IMR-90 (cell line): ENCODE results near the gene CTTN. TPM values are rescaled to one million over a fixed set of nuclear protein-coding genes. Genes with fewer than 3 reads are reported as not detected.

Experiments used
- ATAC-seq: fragments of 200-7000 bp; cut with Tn5 transposase; 2 replicates; pipeline ENCODE4 v1.9.1; 2020; ENCODE audit warnings: low read depth, mild to moderate bottlenecking, moderate library complexity
- BruUV-seq: library from RNA; stranded (reverse); fragments of 400-500 nt; replicated peaks from 2 replicates; lab custom pipeline; 2021; lab: Mats Ljungman, UMichigan
- CTCF ChIA-PET: fragments of 300-600 bp; formaldehyde crosslinking; extraction: SDS; loops from one replicate; lab custom pipeline; 2021; ENCODE audit warnings: antibody characterized with exemption; lab: Yijun Ruan, JAX
- POLR2A ChIA-PET: fragments of 300-600 bp; sonication (Branson Sonifier 250); formaldehyde crosslinking; loops from one replicate; lab custom pipeline; 2022; ENCODE audit warnings: antibody characterized with exemption; ENCODE audit not compliant: unreplicated experiment; lab: Charles Lee
- DNase-seq: peaks from one replicate; pipeline ENCODE4 v3.0.0; 2013
- H2AFZ ChIP-seq: replicated peaks from 2 replicates; pipeline ENCODE3; 2013; ENCODE audit warnings: low read length, mild to moderate bottlenecking; ENCODE audit not compliant: poor library complexity
- H2AK5ac ChIP-seq: 2 replicates; pipeline ENCODE4 v1.6.1; 2013; ENCODE audit warnings: low read depth, low read length, inconsistent platforms
- H2AK9ac ChIP-seq: replicated peaks from 2 replicates; pipeline ENCODE3; 2013; ENCODE audit warnings: mild to moderate bottlenecking, low read depth, low read length, moderate library complexity; ENCODE audit not compliant: poor library complexity
- H2BK120ac ChIP-seq: 2 replicates; pipeline ENCODE4 v1.6.1; 2013; ENCODE audit warnings: low read depth, low read length, inconsistent platforms
- H2BK15ac ChIP-seq: 3 replicates; pipeline ENCODE4 v1.6.1; 2013; ENCODE audit warnings: low read depth, low read length, inconsistent platforms
- H2BK20ac ChIP-seq: 2 replicates; pipeline ENCODE4 v1.6.1; 2013; ENCODE audit warnings: low read depth, mild to moderate bottlenecking, inconsistent platforms, low read length, moderate library complexity
- H2BK5ac ChIP-seq: 2 replicates; pipeline ENCODE4 v1.6.1; 2013; ENCODE audit warnings: mild to moderate bottlenecking, low read depth, low read length, inconsistent platforms; ENCODE audit not compliant: poor library complexity, severe bottlenecking
- H3K14ac ChIP-seq: replicated peaks from 2 replicates; pipeline ENCODE4 v1.6.1; 2013; ENCODE audit warnings: low read depth, low read length, inconsistent platforms
- H3K18ac ChIP-seq: 2 replicates; pipeline ENCODE4 v1.6.1; 2013; ENCODE audit warnings: low read depth, low read length, control low read depth
- H3K23ac ChIP-seq: 2 replicates; pipeline ENCODE4 v1.6.1; 2013; ENCODE audit warnings: low read depth, low read length, inconsistent platforms
- H3K27ac ChIP-seq: 2 replicates; pipeline ENCODE4 v1.5.1; 2013; ENCODE audit warnings: mild to moderate bottlenecking, control low read depth, low read length; ENCODE audit not compliant: insufficient read depth
- H3K27me3 ChIP-seq: 2 replicates; pipeline ENCODE4 v1.6.1; 2013; ENCODE audit warnings: low read length; ENCODE audit not compliant: control insufficient read depth, insufficient read depth
- H3K36me3 ChIP-seq: 2 replicates; pipeline ENCODE4 v1.6.1; 2013; ENCODE audit warnings: low read length, mixed read lengths; ENCODE audit not compliant: control insufficient read depth, insufficient read depth
- H3K4ac ChIP-seq: 2 replicates; pipeline ENCODE4 v1.6.1; 2013; ENCODE audit warnings: low read depth, low read length, inconsistent platforms
- H3K4me1 ChIP-seq: 2 replicates; pipeline ENCODE4 v1.6.1; 2013; ENCODE audit warnings: low read length, mixed read lengths; ENCODE audit not compliant: control insufficient read depth, insufficient read depth
- H3K4me2 ChIP-seq: 2 replicates; pipeline ENCODE4 v1.6.1; 2013; ENCODE audit warnings: low read depth, mild to moderate bottlenecking, control low read depth, low read length, moderate library complexity
- H3K4me3 ChIP-seq: 2 replicates; pipeline ENCODE4 v1.5.1; 2013; ENCODE audit warnings: low read depth, mild to moderate bottlenecking, control low read depth, low read length, moderate library complexity; ENCODE audit not compliant: insufficient read depth
- H3K56ac ChIP-seq: 2 replicates; pipeline ENCODE4 v1.6.1; 2013; ENCODE audit warnings: low read length, inconsistent platforms; ENCODE audit not compliant: insufficient read depth; ENCODE audit errors: extremely low read depth
- H3K79me1 ChIP-seq, 2 experiments: 2 replicates each; pipeline ENCODE4 v1.6.1; 2013; ENCODE audit warnings: low read length in 2 of 2, inconsistent platforms in 1 of 2, low read depth in 1 of 2
- H3K9ac ChIP-seq: 2 replicates; pipeline ENCODE4 v1.6.1; 2013; ENCODE audit warnings: low read depth, low read length, control low read depth
- H3K9me1 ChIP-seq: 2 replicates; pipeline ENCODE4 v1.6.1; 2013; ENCODE audit warnings: low read length, inconsistent platforms; ENCODE audit not compliant: insufficient read depth
- H3K9me3 ChIP-seq: 2 replicates; pipeline ENCODE4 v1.6.1; 2013; ENCODE audit warnings: low read length; ENCODE audit not compliant: control insufficient read depth, insufficient read depth
- H4K20me1 ChIP-seq: 2 replicates; pipeline ENCODE4 v1.6.1; 2013; ENCODE audit warnings: low read length, inconsistent platforms; ENCODE audit not compliant: insufficient read depth
- H4K5ac ChIP-seq: 2 replicates; pipeline ENCODE4 v1.6.1; 2013; ENCODE audit warnings: mild to moderate bottlenecking, low read depth, low read length, control low read depth
- H4K8ac ChIP-seq, 2 experiments: 2 replicates each; pipeline ENCODE4 v1.6.1; 2013; ENCODE audit warnings: low read depth in 2 of 2, low read length in 2 of 2, control low read depth in 1 of 2, inconsistent platforms in 1 of 2
- H4K91ac ChIP-seq: 2 replicates; pipeline ENCODE4 v1.6.1; 2013; ENCODE audit warnings: low read depth, low read length, inconsistent platforms; ENCODE audit not compliant: insufficient read depth
- BHLHE40 ChIP-seq: fragments of 150-350 bp; IDR thresholded peaks from 2 replicates; pipeline ENCODE4 v1.6.1; 2016; ENCODE audit warnings: mild to moderate bottlenecking, low read depth, low read length
- CEBPB ChIP-seq: IDR thresholded peaks from 2 replicates; pipeline ENCODE4 v1.6.1; 2012; ENCODE audit warnings: low read depth, low read length, improper control_type of control experiment
- CHD1 ChIP-seq: IDR thresholded peaks from 2 replicates; pipeline ENCODE4 v1.6.1; 2012; ENCODE audit warnings: low read depth, low read length, improper control_type of control experiment
- ELK1 ChIP-seq: fragments of 150-350 bp; IDR thresholded peaks from 2 replicates; pipeline ENCODE4 v1.6.1; 2016; ENCODE audit warnings: low read depth, mild to moderate bottlenecking, low read length, moderate library complexity, borderline replicate concordance
- FOS ChIP-seq: fragments of 150-350 bp; IDR thresholded peaks from 2 replicates; pipeline ENCODE4 v1.6.1; 2016; ENCODE audit warnings: low read depth, low read length
- MAZ ChIP-seq: IDR thresholded peaks from 2 replicates; pipeline ENCODE4 v1.6.1; 2012; ENCODE audit warnings: low read depth, mild to moderate bottlenecking, low read length, improper control_type of control experiment, moderate library complexity, borderline replicate concordance
- MXI1 ChIP-seq: IDR thresholded peaks from 2 replicates; pipeline ENCODE4 v1.6.1; 2012; ENCODE audit warnings: low read depth, mild to moderate bottlenecking, low read length, moderate library complexity, borderline replicate concordance
- RCOR1 ChIP-seq: IDR thresholded peaks from 2 replicates; pipeline ENCODE4 v1.6.1; 2012; ENCODE audit warnings: mild to moderate bottlenecking, low read length, improper control_type of control experiment; ENCODE audit not compliant: insufficient replicate concordance
- SMC3 ChIP-seq: fragments of 150-350 bp; IDR thresholded peaks from 2 replicates; pipeline ENCODE4 v1.6.1; 2016; ENCODE audit warnings: low read depth, mild to moderate bottlenecking, antibody characterized with exemption, low read length, moderate library complexity
- WGBS, 2 experiments: methylation state at CpG; one replicate each; pipeline versions ENCODE4 v1.1.5 to v1.1.7; 2013; ENCODE audit warnings: missing lambda C conversion rate in 2 of 2; ENCODE audit not compliant: insufficient read length in 1 of 2; ENCODE audit errors: extremely low coverage in 2 of 2; 5-methylcytosine and 5-hydroxymethylcytosine counted together
- dilution Hi-C: fragments of 300-500 bp; cut with HindIII; formaldehyde crosslinking; loops from one replicate; pipeline ENCODE4 v1.14.3; 2018; ENCODE audit warnings: low sequenced_read_pairs; ENCODE audit not compliant: unreplicated experiment
- in situ Hi-C: fragments of 300-500 bp; cut with MboI; formaldehyde crosslinking; loops from 3 replicates; pipeline ENCODE4 v1.14.3; 2019; ENCODE audit warnings: low sequenced_read_pairs, inconsistent platforms, mixed read lengths
- intact Hi-C: fragments of 100-400 bp; cut with micrococcal nuclease; formaldehyde crosslinking; loops from 2 replicates; pipeline ENCODE4 v1.10.0; 2022
- polyA plus RNA-seq, 3 experiments: library from polyadenylated mRNA; depleted of rRNA; stranded (reverse); fragments of >200 nt; gene quantifications; 2 replicates each; pipeline ENCODE4 v1.2.3, GENCODE V29; 2012; ENCODE audit warnings: low replicate concordance in 1 of 3
- total RNA-seq: library from RNA; depleted of rRNA; stranded (reverse); fragments of >200 nt; gene quantifications from 2 replicates; pipeline ENCODE4 v1.2.3, GENCODE V29; 2012
- TF ChIP-seq, protein P1 (sequence below): conservative IDR thresholded peaks from 2 replicates; pipeline ENCODE4 v1.5.1; 2012; ENCODE audit warnings: mild to moderate bottlenecking, low read depth, low read length, improper control_type of control experiment
- TF ChIP-seq, protein P2 (sequence below): fragments of 150-350 bp; IDR thresholded peaks from 2 replicates; pipeline ENCODE4 v1.6.1; 2017; ENCODE audit warnings: mild to moderate bottlenecking, antibody characterized with exemption, low read length, low read depth

The CTTN gene
- total and polyA plus RNA-seq, 2 of the 4 experiments (the other 2 are of a cell fraction), result 287 to 296 TPM

GRCh38 chr11:70407121-70407520 is 8.8 kb downstream of the CTTN start:
- peaks cover 11% of the 10 kb centered on the region for H3K9me1 ChIP-seq
- 89% methylated on average over 3 of the region's 13 CpGs; no CpG with 5 or more reads in 1 of the 2 experiments for WGBS, 2 experiments
- H2BK20ac ChIP-seq, result no peak overlapping the region
- no peak overlapping the region for H3K27ac ChIP-seq
- no peak overlapping the region for H3K9ac ChIP-seq
- H4K20me1 ChIP-seq, result peaks cover 98% of the 10 kb centered on the region
- no peak overlapping the region for H3K14ac ChIP-seq
- H4K91ac ChIP-seq, result no peak overlapping the region
- H2AK9ac ChIP-seq, result no peak overlapping the region
- H2AK5ac ChIP-seq, result no peak overlapping the region
- H2BK120ac ChIP-seq, result no peak overlapping the region
- H2BK5ac ChIP-seq, result no peak overlapping the region
- BruUV-seq, result no TSS peak
- TF ChIP-seq CHD1 (no peak), CEBPB (no peak), BHLHE40 (no peak), ELK1 (no peak), MXI1 (no peak), FOS (no peak), MAZ (no peak), RCOR1 (no peak), SMC3 (no peak)
- TF ChIP-seq, protein P1, sequence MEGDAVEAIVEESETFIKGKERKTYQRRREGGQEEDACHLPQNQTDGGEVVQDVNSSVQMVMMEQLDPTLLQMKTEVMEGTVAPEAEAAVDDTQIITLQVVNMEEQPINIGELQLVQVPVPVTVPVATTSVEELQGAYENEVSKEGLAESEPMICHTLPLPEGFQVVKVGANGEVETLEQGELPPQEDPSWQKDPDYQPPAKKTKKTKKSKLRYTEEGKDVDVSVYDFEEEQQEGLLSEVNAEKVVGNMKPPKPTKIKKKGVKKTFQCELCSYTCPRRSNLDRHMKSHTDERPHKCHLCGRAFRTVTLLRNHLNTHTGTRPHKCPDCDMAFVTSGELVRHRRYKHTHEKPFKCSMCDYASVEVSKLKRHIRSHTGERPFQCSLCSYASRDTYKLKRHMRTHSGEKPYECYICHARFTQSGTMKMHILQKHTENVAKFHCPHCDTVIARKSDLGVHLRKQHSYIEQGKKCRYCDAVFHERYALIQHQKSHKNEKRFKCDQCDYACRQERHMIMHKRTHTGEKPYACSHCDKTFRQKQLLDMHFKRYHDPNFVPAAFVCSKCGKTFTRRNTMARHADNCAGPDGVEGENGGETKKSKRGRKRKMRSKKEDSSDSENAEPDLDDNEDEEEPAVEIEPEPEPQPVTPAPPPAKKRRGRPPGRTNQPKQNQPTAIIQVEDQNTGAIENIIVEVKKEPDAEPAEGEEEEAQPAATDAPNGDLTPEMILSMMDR, result no peak
- TF ChIP-seq, protein P2, sequence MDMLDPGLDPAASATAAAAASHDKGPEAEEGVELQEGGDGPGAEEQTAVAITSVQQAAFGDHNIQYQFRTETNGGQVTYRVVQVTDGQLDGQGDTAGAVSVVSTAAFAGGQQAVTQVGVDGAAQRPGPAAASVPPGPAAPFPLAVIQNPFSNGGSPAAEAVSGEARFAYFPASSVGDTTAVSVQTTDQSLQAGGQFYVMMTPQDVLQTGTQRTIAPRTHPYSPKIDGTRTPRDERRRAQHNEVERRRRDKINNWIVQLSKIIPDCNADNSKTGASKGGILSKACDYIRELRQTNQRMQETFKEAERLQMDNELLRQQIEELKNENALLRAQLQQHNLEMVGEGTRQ, result no peak
- no peak overlapping the region for H3K18ac ChIP-seq
- peaks cover 67% of the 10 kb centered on the region for H3K36me3 ChIP-seq
- H4K8ac ChIP-seq, result no peak overlapping the region
- no peak overlapping the region for H3K4me2 ChIP-seq
- H3K27me3 ChIP-seq, result no peaks in the 10 kb centered on the region
- dilution Hi-C loops (no loop called here), in situ Hi-C loops (no loop called here), intact Hi-C loops (no loop called here)
- H3K4me1 ChIP-seq, result peaks cover 6% of the 10 kb centered on the region
- H2AFZ ChIP-seq, result no peak overlapping the region
- no peak overlapping the region for H3K4me3 ChIP-seq
- no peak overlapping the region for H3K4ac ChIP-seq
- no peak overlapping the region for H2BK15ac ChIP-seq
- CTCF ChIA-PET, result no interaction called here
- no peak overlapping the region for H4K5ac ChIP-seq
- POLR2A ChIA-PET, result no interaction called here
- H3K9me3 ChIP-seq, result no peaks in the 10 kb centered on the region
- ATAC-seq (no peak), DNase-seq (no peak)
- H3K56ac ChIP-seq, result no peak overlapping the region
- H3K23ac ChIP-seq, result no peak overlapping the region
- H3K79me1 ChIP-seq, result peaks cover 30 to 77% of the 10 kb centered on the region in 2 experiments
